K562 (cell line): Measurements from ENCODE around the gene ACSL5.

ENCODE experiments used
- GTF3C2 ChIP-seq: IDR thresholded peaks from 3 replicates; pipeline ENCODE4 v1.6.1; 2011; ENCODE audit warnings: borderline replicate concordance, mild to moderate bottlenecking, moderate library complexity; ENCODE audit not compliant: insufficient read length; ENCODE audit errors: extremely low read depth
- MAX ChIP-seq: sonication (generic); formaldehyde crosslinking; IDR thresholded peaks from 2 replicates; pipeline ENCODE4 v1.9.0; 2022; ENCODE audit warnings: mild to moderate bottlenecking, missing genetic modification reagents
- PPARD ChIP-seq: fragments of 250-450 bp; sonication (Bioruptor Pico); IDR thresholded peaks from 2 replicates; pipeline ENCODE4 v1.8.0; 2022; ENCODE audit warnings: inconsistent platforms, mild to moderate bottlenecking, moderate library complexity
- STAT6 ChIP-seq: sonication (generic); formaldehyde crosslinking; IDR thresholded peaks from 2 replicates; pipeline ENCODE4 v1.8.1; 2023; ENCODE audit warnings: mild to moderate bottlenecking, missing genetic modification reagents
- TBL1XR1 ChIP-seq, 2 experiments: IDR thresholded peaks; 2 replicates each; pipeline ENCODE4 v1.6.1; 2012; ENCODE audit warnings: improper control_type of control experiment in 2 of 2, low read length in 2 of 2, mild to moderate bottlenecking in 1 of 2
- ZKSCAN1 ChIP-seq: fragments of 150-350 bp; IDR thresholded peaks from 2 replicates; pipeline ENCODE4 v1.6.1; 2016; ENCODE audit warnings: low read depth, low read length
- ZNF12 ChIP-seq: sonication (generic); formaldehyde crosslinking; IDR thresholded peaks from 2 replicates; pipeline ENCODE4 v1.4.0; 2020; ENCODE audit warnings: mild to moderate bottlenecking, missing genetic modification reagents
- ZNF407 ChIP-seq: fragments of 450-650 bp; IDR thresholded peaks from 2 replicates; pipeline ENCODE4 v1.6.1; 2016; ENCODE audit warnings: low read depth

- TF ChIP-seq PPARD (CRISPR knock-in tag) = no peak
- no peak for TF ChIP-seq ZNF12
- no peak for TF ChIP-seq GTF3C2
- no peak for TF ChIP-seq TBL1XR1 (IDR thresholded peaks at IDR 0.05; ENCODE audit: low read length in 2 of 2)
- no peak for TF ChIP-seq MAX (CRISPR knock-in tag)
- no peak for TF ChIP-seq STAT6
- TF ChIP-seq ZKSCAN1 = no peak
- no peak for TF ChIP-seq ZNF407
Measured at GRCh38 chr10:112465299-112465883, 91.5 kb downstream of the ACSL5 start.
